Brain microvascular endothelial cell (primary cell): Measurements from ENCODE around the gene SMIM27.
A peak's percentile ranks its signal among the peaks of the same experiment; 100 is the strongest.
"Not testable (repeated sequence)": the region's sequence is repeated elsewhere in the genome, so short reads cannot be mapped to it uniquely, and the experiment has no call there.

Experiments used
- DNase-seq: peaks from one replicate; pipeline ENCODE4 v3.0.0-alpha.2; 2020
- H3K27ac ChIP-seq: fragments of 250-450 bp; sonication (Bioruptor Pico); 2 replicates; pipeline ENCODE4 v1.5.1; 2020; ENCODE audit warnings: mild to moderate bottlenecking, moderate library complexity
- H3K27me3 ChIP-seq: fragments of 250-450 bp; sonication (Bioruptor Pico); replicated peaks from 2 replicates; pipeline ENCODE4 v1.5.1; 2020; ENCODE audit warnings: mild to moderate bottlenecking
- H3K36me3 ChIP-seq: fragments of 250-450 bp; sonication (Bioruptor Pico); replicated peaks from 2 replicates; pipeline ENCODE4 v1.5.1; 2020; ENCODE audit warnings: mild to moderate bottlenecking
- H3K4me3 ChIP-seq: 2 replicates; pipeline ENCODE4 v1.5.1; 2011; ENCODE audit warnings: low read depth, mild to moderate bottlenecking, control low read depth, low read length, moderate library complexity
- in situ Hi-C: cut with HindIII; loops from 2 replicates; pipeline ENCODE4 v1.10.0; 2017; ENCODE audit warnings: low sequenced_read_pairs, low pct_ligation_motif_present
- TF ChIP-seq, protein P1 (sequence below): IDR thresholded peaks from 2 replicates; pipeline ENCODE4 v1.5.1; 2011; ENCODE audit warnings: low read depth, mild to moderate bottlenecking, moderate library complexity, low read length, control low read depth, inconsistent platforms; ENCODE audit errors: missing control alignments

Gene SMIM27

DNA sequence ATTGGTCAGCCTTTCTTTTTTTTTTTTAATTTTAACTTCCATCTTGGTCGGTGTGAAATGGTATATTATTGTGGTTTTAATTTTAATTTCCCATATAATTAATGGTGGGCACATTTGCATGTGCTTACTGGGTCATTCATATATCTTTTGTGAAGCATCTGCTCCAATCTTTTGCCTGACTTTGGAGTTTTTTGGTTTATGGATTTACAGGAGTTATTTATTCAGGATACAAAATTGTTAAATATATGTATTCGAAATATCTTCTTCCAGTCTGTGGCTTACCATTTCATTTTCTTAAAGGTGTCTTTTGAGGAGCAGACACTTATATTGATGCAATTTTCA lies 25.4 kb upstream of the SMIM27 start:
- H3K36me3 ChIP-seq = no peaks in the 10 kb centered on the region
- no peak for DNase-seq
- H3K27ac ChIP-seq = peak overlapping the region; percentile 64
- TF ChIP-seq, protein P1, sequence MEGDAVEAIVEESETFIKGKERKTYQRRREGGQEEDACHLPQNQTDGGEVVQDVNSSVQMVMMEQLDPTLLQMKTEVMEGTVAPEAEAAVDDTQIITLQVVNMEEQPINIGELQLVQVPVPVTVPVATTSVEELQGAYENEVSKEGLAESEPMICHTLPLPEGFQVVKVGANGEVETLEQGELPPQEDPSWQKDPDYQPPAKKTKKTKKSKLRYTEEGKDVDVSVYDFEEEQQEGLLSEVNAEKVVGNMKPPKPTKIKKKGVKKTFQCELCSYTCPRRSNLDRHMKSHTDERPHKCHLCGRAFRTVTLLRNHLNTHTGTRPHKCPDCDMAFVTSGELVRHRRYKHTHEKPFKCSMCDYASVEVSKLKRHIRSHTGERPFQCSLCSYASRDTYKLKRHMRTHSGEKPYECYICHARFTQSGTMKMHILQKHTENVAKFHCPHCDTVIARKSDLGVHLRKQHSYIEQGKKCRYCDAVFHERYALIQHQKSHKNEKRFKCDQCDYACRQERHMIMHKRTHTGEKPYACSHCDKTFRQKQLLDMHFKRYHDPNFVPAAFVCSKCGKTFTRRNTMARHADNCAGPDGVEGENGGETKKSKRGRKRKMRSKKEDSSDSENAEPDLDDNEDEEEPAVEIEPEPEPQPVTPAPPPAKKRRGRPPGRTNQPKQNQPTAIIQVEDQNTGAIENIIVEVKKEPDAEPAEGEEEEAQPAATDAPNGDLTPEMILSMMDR = no peak
- peak overlapping the region; percentile 79 for H3K4me3 ChIP-seq
- in situ Hi-C loops = no loop called here
- no peaks in the 10 kb centered on the region for H3K27me3 ChIP-seq

DNA sequence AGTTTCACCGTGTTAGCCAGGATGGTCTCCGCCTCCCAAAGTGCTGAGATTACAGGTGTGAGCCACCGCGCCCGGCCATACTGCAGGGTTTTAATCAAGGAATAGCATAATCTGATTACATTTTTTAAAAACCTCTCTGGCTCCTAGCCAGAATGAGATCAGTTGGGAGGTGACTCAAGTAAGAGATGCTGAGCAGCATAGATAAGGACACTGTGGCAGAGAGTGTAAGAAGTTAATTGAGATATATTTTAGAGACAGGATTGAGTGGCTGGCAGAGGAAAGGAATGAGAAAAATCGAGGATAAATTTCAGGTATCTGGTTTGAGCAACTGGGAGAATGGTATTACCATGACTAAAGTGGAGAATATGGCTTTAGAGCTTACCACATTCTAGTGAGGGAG lies 18.8 kb upstream of the SMIM27 start:
- no peak for DNase-seq
- TF ChIP-seq, protein P1 = no peak
- Histone ChIP-seq H3K4me3 (no peak overlapping the region), H3K36me3 (peaks cover 2% of the 10 kb centered on the region), H3K27me3 (no peaks in the 10 kb centered on the region), H3K27ac (no peak overlapping the region)
- in situ Hi-C loops = no loop called here

DNA sequence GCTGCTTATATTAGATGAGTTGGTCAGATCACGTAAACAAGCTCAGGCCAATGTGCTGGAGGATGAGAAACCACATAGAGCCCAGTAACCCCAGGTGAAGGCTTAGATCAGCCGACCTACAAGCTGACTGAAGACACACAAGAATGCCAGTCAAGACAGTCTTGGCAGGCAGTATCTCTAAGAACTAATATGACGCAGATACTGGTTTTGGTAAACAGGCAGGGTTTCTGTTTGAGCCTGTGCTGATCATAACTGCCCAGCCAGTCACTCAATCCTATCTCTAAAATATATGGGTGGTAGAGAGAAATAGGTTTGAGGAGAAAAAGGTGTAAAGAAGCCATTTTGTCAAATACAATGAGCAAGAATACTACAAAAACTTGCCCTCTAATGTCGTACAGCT lies 18.3 kb upstream of the SMIM27 start:
- DNase-seq = no peak
- in situ Hi-C loops = no loop called here
- H3K27ac ChIP-seq = no peak overlapping the region
- H3K4me3 ChIP-seq = no peak overlapping the region
- H3K36me3 ChIP-seq = peaks cover 2% of the 10 kb centered on the region
- TF ChIP-seq, protein P1 = no peak
- H3K27me3 ChIP-seq = no peaks in the 10 kb centered on the region

DNA sequence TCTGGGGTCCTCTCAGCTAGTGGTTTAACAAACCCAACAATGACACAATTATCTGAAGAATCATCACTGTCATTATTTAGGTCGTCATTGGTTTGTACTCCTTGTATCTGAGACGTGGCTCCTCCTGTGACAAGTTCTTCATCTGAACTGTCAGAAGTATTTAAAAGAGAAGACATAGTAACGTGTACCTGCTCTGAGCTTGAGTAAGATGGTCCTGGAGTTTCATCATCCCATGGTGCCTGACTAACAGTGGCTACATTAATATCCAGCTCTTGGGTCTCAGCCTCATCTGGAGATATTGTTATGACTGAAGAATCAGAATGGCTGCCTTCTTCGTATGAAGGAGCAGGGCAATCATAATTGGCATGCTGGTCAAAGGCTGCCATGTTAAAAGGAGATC lies 9.1 kb upstream of the SMIM27 start:
- in situ Hi-C loops = no loop called here
- H3K4me3 ChIP-seq = no peak overlapping the region
- no peak overlapping the region for H3K27ac ChIP-seq
- DNase-seq = no peak
- TF ChIP-seq, protein P1 = no peak
- no peaks in the 10 kb centered on the region for H3K27me3 ChIP-seq
- peaks cover 19% of the 10 kb centered on the region for H3K36me3 ChIP-seq

DNA sequence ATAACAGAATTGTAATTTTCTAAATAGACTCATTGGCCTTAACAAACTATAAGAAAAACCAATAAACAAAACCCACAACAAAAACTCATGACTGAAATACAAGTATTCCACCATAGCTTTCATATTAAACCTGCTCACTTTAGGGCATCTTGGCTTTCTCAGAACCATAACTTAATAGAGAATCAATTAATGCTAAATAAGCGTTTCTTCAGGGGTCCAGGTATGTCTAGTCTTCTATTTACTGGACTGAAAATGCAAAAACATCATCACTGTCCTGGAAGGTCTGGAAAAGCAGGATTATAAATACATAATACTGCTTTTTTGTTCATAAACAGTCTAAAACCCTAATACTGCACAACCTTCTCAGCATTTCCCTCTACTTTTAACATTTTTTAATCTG lies 6.2 kb upstream of the SMIM27 start:
- TF ChIP-seq, protein P1 = no peak
- no peak overlapping the region for H3K4me3 ChIP-seq
- in situ Hi-C loops = no loop called here
- H3K36me3 ChIP-seq = peaks cover 16% of the 10 kb centered on the region
- no peak overlapping the region for H3K27ac ChIP-seq
- no peaks in the 10 kb centered on the region for H3K27me3 ChIP-seq
- no peak for DNase-seq

DNA sequence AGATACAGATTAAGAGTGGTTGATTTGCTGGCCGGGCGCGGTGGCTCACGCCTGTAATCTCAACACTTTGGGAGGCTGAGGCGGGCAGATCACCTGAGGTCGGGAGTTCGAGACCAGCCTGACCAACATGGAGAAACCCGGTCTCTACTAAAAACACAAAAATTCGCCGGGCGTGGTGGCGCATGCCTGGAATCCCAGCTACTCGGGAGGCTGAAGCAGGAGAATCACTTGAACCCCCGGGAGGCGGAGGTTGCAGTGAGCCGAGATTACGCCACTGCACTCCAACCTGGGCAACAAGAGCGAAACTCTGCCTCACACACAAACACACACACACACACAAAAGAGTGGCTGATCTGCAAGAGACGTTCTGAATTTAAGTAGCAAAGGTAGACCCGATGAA lies 3.9 kb upstream of the SMIM27 start:
- DNase-seq, H3K27ac ChIP-seq, H3K4me3 ChIP-seq, in situ Hi-C loops, H3K36me3 ChIP-seq, H3K27me3 ChIP-seq: not testable (repeated sequence)
